A549 (cell line): ENCODE measurements around the gene NKTR. TPM values are rescaled to one million over a fixed set of nuclear protein-coding genes. Genes with fewer than 3 reads are reported as not detected.

ENCODE experiments used
- ATAC-seq, 2 experiments: fragments of 200-7000 bp in 1 of 2; fragments of >200 bp in 1 of 2; cut with Nextera tagmentation in 1 of 2; cut with Tn5 transposase in 1 of 2; 3 replicates each; pipeline versions ENCODE4 v1.8.0 to v1.9.1; 2018 to 2020; ENCODE audit warnings: mild to moderate bottlenecking in 1 of 2, moderate library complexity in 1 of 2
- CTCF ChIA-PET: fragments of 300-600 bp; sonication (Branson Sonifier 250); formaldehyde crosslinking; extraction: SDS; loops from one replicate; lab custom pipeline; 2021; ENCODE audit warnings: antibody characterized with exemption, inconsistent platforms; lab: Yijun Ruan, JAX
- POLR2A ChIA-PET: fragments of 350-600 bp; formaldehyde crosslinking; extraction: SDS; loops from one replicate; lab custom pipeline; 2021; ENCODE audit warnings: antibody characterized with exemption, inconsistent platforms; lab: Yijun Ruan, JAX
- DNase-seq, 2 experiments: peaks; one replicate each; pipeline versions ENCODE4 v3.0.0 to v3.0.0-alpha.2; 2011 to 2016; ENCODE audit warnings: low read depth in 1 of 2, low spot score in 1 of 2
- FAIRE-seq: peaks from 2 replicates; lab custom pipeline; 2011; peaks lifted over from hg19 to GRCh38; lab: Jason Lieb, UNC
- H3K27ac ChIP-seq, 2 experiments: fragments of >200 bp; sonication (Bioruptor Twin); formaldehyde crosslinking; 3 replicates each; pipeline ENCODE4 v1.5.1; 2016 to 2017
- H3K4me1 ChIP-seq: fragments of >200 bp; sonication (Bioruptor Twin); formaldehyde crosslinking; 3 replicates; pipeline ENCODE4 v1.6.1; 2016
- H3K4me2 ChIP-seq: fragments of >200 bp; sonication (Bioruptor Twin); formaldehyde crosslinking; 3 replicates; pipeline ENCODE4 v1.6.1; 2016
- H3K4me3 ChIP-seq: fragments of >200 bp; sonication (Bioruptor Twin); formaldehyde crosslinking; 3 replicates; pipeline ENCODE4 v1.5.1; 2016
- H3K9me3 ChIP-seq: fragments of >200 bp; sonication (Bioruptor Twin); formaldehyde crosslinking; 3 replicates; pipeline ENCODE4 v1.6.1; 2016
- BHLHE40 ChIP-seq: IDR thresholded peaks from 2 replicates; pipeline ENCODE4 v1.6.1; 2012; ENCODE audit warnings: low read depth, low read length, inconsistent platforms
- CHD4 ChIP-seq: fragments of 200-600 bp; sonication (generic); IDR thresholded peaks from 2 replicates; pipeline ENCODE4 v1.6.1; 2016; ENCODE audit warnings: antibody characterized with exemption, mild to moderate bottlenecking, borderline replicate concordance
- EHF ChIP-seq: fragments of 250-450 bp; sonication (Bioruptor Pico); IDR thresholded peaks from 2 replicates; pipeline ENCODE4 v1.5.0; 2020; ENCODE audit warnings: mild to moderate bottlenecking
- FOSL2 ChIP-seq, 2 experiments: fragments of 450-650 bp in 1 of 2; fragments of >200 bp in 1 of 2; sonication (Bioruptor Twin) in 1 of 2; formaldehyde crosslinking; IDR thresholded peaks; 2 replicates each; pipeline versions ENCODE4 v1.5.0 to v1.6.1; 2016 to 2020; ENCODE audit warnings: mild to moderate bottlenecking in 1 of 2, moderate library complexity in 1 of 2
- FOXS1 ChIP-seq: fragments of 250-450 bp; sonication (Bioruptor Pico); IDR thresholded peaks from 2 replicates; pipeline ENCODE4 v1.5.0; 2020; ENCODE audit warnings: mild to moderate bottlenecking, moderate library complexity
- GATA3 ChIP-seq: IDR thresholded peaks from 2 replicates; pipeline ENCODE4 v1.6.1; 2012; ENCODE audit warnings: borderline replicate concordance
- HDAC2 ChIP-seq: fragments of 200-600 bp; sonication (generic); IDR thresholded peaks from 2 replicates; pipeline ENCODE4 v1.6.1; 2016
- HOXA7 ChIP-seq: fragments of 250-450 bp; sonication (Bioruptor Pico); IDR thresholded peaks from 2 replicates; pipeline ENCODE4 v1.5.0; 2020; ENCODE audit warnings: mild to moderate bottlenecking, moderate library complexity
- HOXB13 ChIP-seq: fragments of 250-450 bp; sonication (Bioruptor Pico); IDR thresholded peaks from 2 replicates; pipeline ENCODE4 v1.5.0; 2020; ENCODE audit warnings: low read depth, mild to moderate bottlenecking, moderate library complexity
- HOXB5 ChIP-seq: fragments of 250-450 bp; sonication (Bioruptor Pico); IDR thresholded peaks from 2 replicates; pipeline ENCODE4 v1.5.0; 2020; ENCODE audit warnings: mild to moderate bottlenecking, moderate library complexity
- JUN ChIP-seq, 2 experiments: fragments of >200 bp; sonication (Bioruptor Twin); formaldehyde crosslinking; IDR thresholded peaks; 2 replicates in 1 of 2; 3 replicates in 1 of 2; pipeline ENCODE4 v1.6.1; 2016 to 2017
- MAFK ChIP-seq: fragments of 450-650 bp; IDR thresholded peaks from 2 replicates; pipeline ENCODE4 v1.6.1; 2014; ENCODE audit not compliant: partially characterized antibody
- MAZ ChIP-seq: fragments of 150-350 bp; IDR thresholded peaks from 2 replicates; pipeline ENCODE4 v1.6.1; 2014; ENCODE audit warnings: antibody characterized with exemption, low read depth, low read length, borderline replicate concordance
- NPAS2 ChIP-seq: fragments of 250-450 bp; sonication (Bioruptor Pico); IDR thresholded peaks from 2 replicates; pipeline ENCODE4 v1.8.0; 2022; ENCODE audit warnings: mild to moderate bottlenecking, moderate library complexity, borderline replicate concordance
- POLR2AphosphoS2 ChIP-seq: conservative IDR thresholded peaks from 2 replicates; pipeline ENCODE4 v1.6.1; 2012; ENCODE audit warnings: low read length, improper control_type of control experiment, inconsistent platforms
- RAD21 ChIP-seq, 2 experiments: fragments of >200 bp in 1 of 2; sonication (Bioruptor Twin) in 1 of 2; formaldehyde crosslinking in 1 of 2; IDR thresholded peaks in 1 of 2; conservative IDR thresholded peaks in 1 of 2; 2 replicates in 1 of 2; 3 replicates in 1 of 2; pipeline ENCODE4 v1.6.1; 2012 to 2018; ENCODE audit warnings: inconsistent platforms in 1 of 2
- RARB ChIP-seq: fragments of 250-450 bp; sonication (Bioruptor Pico); IDR thresholded peaks from 2 replicates; pipeline ENCODE4 v1.8.0; 2021; ENCODE audit warnings: mild to moderate bottlenecking, moderate library complexity
- RNF2 ChIP-seq: fragments of 200-600 bp; sonication (generic); IDR thresholded peaks from 2 replicates; pipeline ENCODE4 v1.6.1; 2016; ENCODE audit warnings: low read depth, mild to moderate bottlenecking, antibody characterized with exemption, moderate library complexity, borderline replicate concordance
- SMC3 ChIP-seq: fragments of >200 bp; sonication (Bioruptor Twin); formaldehyde crosslinking; IDR thresholded peaks from 3 replicates; pipeline ENCODE4 v1.6.1; 2018; ENCODE audit warnings: inconsistent platforms
- SREBF2 ChIP-seq: fragments of 450-650 bp; IDR thresholded peaks from 2 replicates; pipeline ENCODE4 v1.6.1; 2014; ENCODE audit warnings: mild to moderate bottlenecking, moderate library complexity
- TP53 ChIP-seq: fragments of 250-450 bp; sonication (Bioruptor Pico); IDR thresholded peaks from 2 replicates; pipeline ENCODE4 v1.5.0; 2021; ENCODE audit warnings: mild to moderate bottlenecking, moderate library complexity
- WGBS: methylation state at CpG from one replicate; pipeline ENCODE4 v1.1.6; 2017; ENCODE audit errors: missing lambda C conversion rate; 5-methylcytosine and 5-hydroxymethylcytosine counted together
- polyA plus RNA-seq, 4 experiments: library from polyadenylated mRNA; depleted of rRNA in 3 of 4; stranded (reverse); fragments of >200 nt; fragmentation: RNase III in 1 of 4; extraction: RNeasy Plus Mini Kit Qiagen cat#74134 plus additional on column Dnase treatment in 1 of 4; gene quantifications; 2 replicates in 3 of 4; 3 replicates in 1 of 4; pipeline ENCODE4 v1.2.3, GENCODE V29; 2011 to 2017
- TF ChIP-seq, protein P1 (sequence below): fragments of >200 bp; sonication (Bioruptor Twin); formaldehyde crosslinking; IDR thresholded peaks from 3 replicates; pipeline ENCODE4 v1.6.1; 2016
- TF ChIP-seq, protein P2 (sequence below): fragments of 250-450 bp; sonication (Bioruptor Pico); IDR thresholded peaks from 2 replicates; pipeline ENCODE4 v1.5.0; 2021; ENCODE audit warnings: mild to moderate bottlenecking, moderate library complexity, borderline replicate concordance
- TF ChIP-seq, protein P3 (sequence below): fragments of 250-450 bp; sonication (Bioruptor Pico); IDR thresholded peaks from 2 replicates; pipeline ENCODE4 v1.5.0; 2020; ENCODE audit warnings: low read depth, mild to moderate bottlenecking, moderate library complexity
- TF ChIP-seq, protein P4 (sequence below): IDR thresholded peaks from 2 replicates; pipeline ENCODE4 v1.6.1; 2012

The NKTR gene
- polyA plus RNA-seq, 2 of the 4 experiments (the other 2 are of a cell fraction): 16.2 to 49.3 TPM

DNA sequence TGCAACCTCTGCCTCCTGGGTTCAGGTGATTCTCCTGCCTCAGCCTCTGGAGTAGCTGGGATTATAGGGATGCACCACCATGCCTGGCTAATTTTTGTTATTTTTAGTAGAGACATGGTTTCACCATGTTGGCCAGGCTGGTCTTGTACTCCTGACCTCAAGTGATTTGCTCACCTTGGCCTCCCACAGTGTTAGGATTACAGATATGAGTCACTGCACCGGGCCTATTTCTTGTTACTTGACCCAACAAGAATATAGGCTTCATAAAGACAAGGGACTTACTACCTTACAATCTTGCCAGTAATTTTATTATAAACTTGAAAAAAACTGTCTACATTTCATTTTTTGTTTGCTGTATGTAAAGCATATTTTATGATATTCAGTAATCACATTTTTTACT is 31.7 kb downstream of the NKTR start:
- ChIA-PET CTCF (no interaction called here), POLR2A (no interaction called here)
- peak overlapping the region; percentile 46 for H3K4me2 ChIP-seq
- H3K4me3 ChIP-seq: no peak overlapping the region
- no peak for DNase-seq
- ATAC-seq: no peak
- TF ChIP-seq, protein P1, sequence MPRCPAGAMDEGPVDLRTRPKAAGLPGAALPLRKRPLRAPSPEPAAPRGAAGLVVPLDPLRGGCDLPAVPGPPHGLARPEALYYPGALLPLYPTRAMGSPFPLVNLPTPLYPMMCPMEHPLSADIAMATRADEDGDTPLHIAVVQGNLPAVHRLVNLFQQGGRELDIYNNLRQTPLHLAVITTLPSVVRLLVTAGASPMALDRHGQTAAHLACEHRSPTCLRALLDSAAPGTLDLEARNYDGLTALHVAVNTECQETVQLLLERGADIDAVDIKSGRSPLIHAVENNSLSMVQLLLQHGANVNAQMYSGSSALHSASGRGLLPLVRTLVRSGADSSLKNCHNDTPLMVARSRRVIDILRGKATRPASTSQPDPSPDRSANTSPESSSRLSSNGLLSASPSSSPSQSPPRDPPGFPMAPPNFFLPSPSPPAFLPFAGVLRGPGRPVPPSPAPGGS: no peak
- TF ChIP-seq NPAS2 (CRISPR knock-in tag) (no peak), BHLHE40 (no peak), HOXB13 (CRISPR knock-in tag) (no peak), GATA3 (no peak), HOXA7 (no peak), POLR2AphosphoS2 (no peak), RNF2 (no peak)
- no peak overlapping the region for H3K27ac ChIP-seq
- WGBS: 4% methylated on average over 1 of the region's 1 CpG
- FAIRE-seq: no peak
- H3K9me3 ChIP-seq: no peaks in the 10 kb centered on the region
- peaks cover 13% of the 10 kb centered on the region for H3K4me1 ChIP-seq

DNA sequence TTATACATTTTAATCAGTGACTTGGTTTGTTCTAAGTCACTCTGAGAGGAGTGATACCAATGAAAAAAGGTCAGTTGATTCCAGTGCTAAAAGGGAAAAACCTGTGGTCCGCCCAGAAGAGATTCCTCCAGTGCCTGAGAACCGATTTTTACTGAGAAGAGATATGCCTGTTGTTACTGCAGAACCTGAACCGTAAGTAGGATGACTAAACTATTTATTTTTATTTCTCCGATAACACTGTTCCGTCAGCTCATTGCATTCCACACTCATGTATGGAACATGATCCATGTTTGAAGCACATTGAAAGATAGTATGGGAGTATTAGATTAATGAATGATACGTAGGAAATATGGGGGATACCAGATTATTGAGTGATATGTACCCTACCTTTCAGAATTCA is 33.1 kb downstream of the NKTR start:
- peaks cover 13% of the 10 kb centered on the region for H3K4me1 ChIP-seq
- H3K4me2 ChIP-seq: no peak overlapping the region
- H3K27ac ChIP-seq: no peak overlapping the region
- FAIRE-seq: no peak
- TF ChIP-seq, protein P2, sequence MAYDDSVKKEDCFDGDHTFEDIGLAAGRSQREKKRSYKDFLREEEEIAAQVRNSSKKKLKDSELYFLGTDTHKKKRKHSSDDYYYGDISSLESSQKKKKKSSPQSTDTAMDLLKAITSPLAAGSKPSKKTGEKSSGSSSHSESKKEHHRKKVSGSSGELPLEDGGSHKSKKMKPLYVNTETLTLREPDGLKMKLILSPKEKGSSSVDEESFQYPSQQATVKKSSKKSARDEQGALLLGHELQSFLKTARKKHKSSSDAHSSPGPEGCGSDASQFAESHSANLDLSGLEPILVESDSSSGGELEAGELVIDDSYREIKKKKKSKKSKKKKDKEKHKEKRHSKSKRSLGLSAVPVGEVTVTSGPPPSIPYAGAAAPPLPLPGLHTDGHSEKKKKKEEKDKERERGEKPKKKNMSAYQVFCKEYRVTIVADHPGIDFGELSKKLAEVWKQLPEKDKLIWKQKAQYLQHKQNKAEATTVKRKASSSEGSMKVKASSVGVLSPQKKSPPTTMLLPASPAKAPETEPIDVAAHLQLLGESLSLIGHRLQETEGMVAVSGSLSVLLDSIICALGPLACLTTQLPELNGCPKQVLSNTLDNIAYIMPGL (CRISPR knock-in tag): no peak
- TF ChIP-seq EHF (CRISPR knock-in tag): no peak
- TF ChIP-seq CHD4: no peak
- TF ChIP-seq TP53 (CRISPR knock-in tag): no peak
- TF ChIP-seq FOSL2 (IDR thresholded peaks at IDR 0.05): no peak
- TF ChIP-seq FOSL2 (CRISPR knock-in tag; IDR thresholded peaks at IDR 0.05): no peak
- DNase-seq: no peak
- 89% methylated on average over 6 of the region's 6 CpGs for WGBS
- no peak for ATAC-seq
- no peaks in the 10 kb centered on the region for H3K9me3 ChIP-seq
- H3K4me3 ChIP-seq: no peak overlapping the region
- POLR2A ChIA-PET: no interaction called here
- CTCF ChIA-PET: no interaction called here

DNA sequence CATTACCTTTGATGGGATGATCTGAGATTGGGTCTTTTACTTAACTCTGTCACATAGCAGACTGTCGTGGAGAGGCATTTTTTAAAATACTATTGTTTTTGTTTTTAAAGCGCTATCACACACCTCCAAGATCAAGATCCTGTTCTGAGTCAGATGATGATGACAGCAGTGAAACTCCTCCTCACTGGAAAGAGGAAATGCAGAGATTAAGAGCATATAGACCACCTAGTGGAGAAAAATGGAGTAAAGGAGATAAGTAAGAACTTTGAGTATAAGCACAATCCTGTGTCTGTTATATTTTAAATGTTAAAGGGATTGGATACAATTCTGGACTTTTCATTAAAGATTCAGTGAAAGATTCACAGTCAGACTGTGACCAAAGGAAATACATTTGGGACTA is 34.6 kb downstream of the NKTR start:
- Histone ChIP-seq H3K9me3 (no peaks in the 10 kb centered on the region), H3K4me1 (peaks cover 13% of the 10 kb centered on the region), H3K4me3 (no peak overlapping the region), H3K4me2 (no peak overlapping the region), H3K27ac (no peak overlapping the region)
- TF ChIP-seq FOXS1 (CRISPR knock-in tag) (no peak), HDAC2 (no peak), HOXB5 (no peak), SMC3 (no peak), RARB (no peak), EHF (CRISPR knock-in tag) (no peak), POLR2AphosphoS2 (no peak), FOSL2 (IDR thresholded peaks at IDR 0.05) (no peak), FOSL2 (CRISPR knock-in tag; IDR thresholded peaks at IDR 0.05) (no peak), MAZ (no peak), JUN (IDR thresholded peaks at IDR 0.05) (no peak), SREBF2 (no peak), HOXB13 (CRISPR knock-in tag) (no peak), MAFK (no peak), RAD21 (conservative IDR thresholded peaks at IDR 0.05 in 1 of 2, IDR thresholded peaks at IDR 0.05 in 1 of 2) (no peak)
- TF ChIP-seq, protein P3, sequence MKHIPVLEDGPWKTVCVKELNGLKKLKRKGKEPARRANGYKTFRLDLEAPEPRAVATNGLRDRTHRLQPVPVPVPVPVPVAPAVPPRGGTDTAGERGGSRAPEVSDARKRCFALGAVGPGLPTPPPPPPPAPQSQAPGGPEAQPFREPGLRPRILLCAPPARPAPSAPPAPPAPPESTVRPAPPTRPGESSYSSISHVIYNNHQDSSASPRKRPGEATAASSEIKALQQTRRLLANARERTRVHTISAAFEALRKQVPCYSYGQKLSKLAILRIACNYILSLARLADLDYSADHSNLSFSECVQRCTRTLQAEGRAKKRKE (CRISPR knock-in tag): no peak
- TF ChIP-seq, protein P4, sequence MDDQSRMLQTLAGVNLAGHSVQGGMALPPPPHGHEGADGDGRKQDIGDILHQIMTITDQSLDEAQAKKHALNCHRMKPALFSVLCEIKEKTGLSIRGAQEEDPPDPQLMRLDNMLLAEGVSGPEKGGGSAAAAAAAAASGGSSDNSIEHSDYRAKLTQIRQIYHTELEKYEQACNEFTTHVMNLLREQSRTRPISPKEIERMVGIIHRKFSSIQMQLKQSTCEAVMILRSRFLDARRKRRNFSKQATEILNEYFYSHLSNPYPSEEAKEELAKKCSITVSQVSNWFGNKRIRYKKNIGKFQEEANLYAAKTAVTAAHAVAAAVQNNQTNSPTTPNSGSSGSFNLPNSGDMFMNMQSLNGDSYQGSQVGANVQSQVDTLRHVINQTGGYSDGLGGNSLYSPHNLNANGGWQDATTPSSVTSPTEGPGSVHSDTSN: no peak
- ChIA-PET CTCF (no interaction called here), POLR2A (no interaction called here)
- ATAC-seq (peak in 1 of 2 experiments; percentile 81; a peak in 4 of 6 replicates), DNase-seq (peak in 1 of 2 experiments; percentile 49), FAIRE-seq (no peak)
- 64% methylated on average over 2 of the region's 2 CpGs for WGBS
